ENCODE results near the gene ENPEP.
"Not testable (repeated sequence)": the region's sequence is repeated elsewhere in the genome, so short reads cannot be mapped to it uniquely, and the experiment has no call there.

Gene ENPEP

DNA sequence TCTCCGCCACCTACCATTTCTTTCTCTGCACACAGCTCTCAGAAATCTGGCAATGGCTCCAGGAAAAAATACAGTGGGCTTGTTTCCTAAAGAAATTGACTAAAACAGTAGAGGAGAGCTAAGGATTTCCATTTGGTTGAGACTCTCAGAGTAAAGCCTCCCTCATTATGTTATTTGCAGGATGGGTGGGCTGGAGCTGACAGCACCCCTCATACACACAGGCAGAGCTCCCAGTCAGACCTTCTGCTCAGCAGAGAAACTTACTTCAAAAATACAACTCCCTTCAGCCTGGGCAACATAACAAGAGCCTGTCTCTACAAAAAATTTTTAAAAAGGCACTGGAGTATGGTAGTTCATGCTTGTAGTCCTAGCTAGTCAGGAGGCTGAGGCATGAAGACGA is 44.9 kb downstream of the ENPEP start:
- no peak for DNase-seq (ENCODE audit: low spot score)

DNA sequence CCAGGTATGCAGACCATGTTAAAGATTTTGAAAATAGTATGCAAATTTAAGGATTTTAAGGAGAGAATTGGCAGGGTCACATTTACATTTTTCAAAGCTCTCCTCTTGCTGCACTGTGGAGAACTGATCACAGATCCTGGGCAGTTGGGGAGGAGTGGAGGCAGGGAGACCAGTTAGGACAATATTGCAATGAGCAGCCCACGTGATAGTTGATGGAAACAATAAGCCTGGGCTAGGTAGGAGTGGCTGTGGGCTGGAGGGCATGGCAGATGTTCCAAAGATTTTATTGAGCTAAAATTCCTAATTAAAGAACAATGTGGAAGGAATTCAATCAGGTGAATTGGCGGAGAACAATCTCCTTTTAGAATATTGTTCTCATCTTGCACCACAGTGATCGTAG is 50.6 kb downstream of the ENPEP start:
- no peak for DNase-seq (ENCODE audit: low spot score)

DNA sequence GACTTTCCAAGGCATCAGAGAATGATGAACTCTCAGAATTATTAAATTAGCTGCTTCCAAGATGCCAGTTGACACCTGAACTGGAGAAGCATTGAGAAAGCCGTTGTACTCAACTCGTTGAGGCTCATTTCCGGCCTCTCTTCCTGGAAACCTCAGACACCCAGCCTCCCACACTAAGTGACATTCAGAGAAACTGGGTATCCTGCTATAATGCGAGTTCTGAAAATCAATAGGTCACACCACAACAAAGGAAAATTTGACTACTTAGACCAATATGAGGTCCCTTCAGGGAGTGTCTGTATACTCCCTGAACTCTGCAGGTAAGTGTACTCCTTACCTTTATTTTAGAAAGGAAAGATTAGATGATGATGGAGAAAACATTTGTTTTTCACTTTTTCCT is 51.2 kb downstream of the ENPEP start:
- DNase-seq (ENCODE audit: low spot score), result no peak

DNA sequence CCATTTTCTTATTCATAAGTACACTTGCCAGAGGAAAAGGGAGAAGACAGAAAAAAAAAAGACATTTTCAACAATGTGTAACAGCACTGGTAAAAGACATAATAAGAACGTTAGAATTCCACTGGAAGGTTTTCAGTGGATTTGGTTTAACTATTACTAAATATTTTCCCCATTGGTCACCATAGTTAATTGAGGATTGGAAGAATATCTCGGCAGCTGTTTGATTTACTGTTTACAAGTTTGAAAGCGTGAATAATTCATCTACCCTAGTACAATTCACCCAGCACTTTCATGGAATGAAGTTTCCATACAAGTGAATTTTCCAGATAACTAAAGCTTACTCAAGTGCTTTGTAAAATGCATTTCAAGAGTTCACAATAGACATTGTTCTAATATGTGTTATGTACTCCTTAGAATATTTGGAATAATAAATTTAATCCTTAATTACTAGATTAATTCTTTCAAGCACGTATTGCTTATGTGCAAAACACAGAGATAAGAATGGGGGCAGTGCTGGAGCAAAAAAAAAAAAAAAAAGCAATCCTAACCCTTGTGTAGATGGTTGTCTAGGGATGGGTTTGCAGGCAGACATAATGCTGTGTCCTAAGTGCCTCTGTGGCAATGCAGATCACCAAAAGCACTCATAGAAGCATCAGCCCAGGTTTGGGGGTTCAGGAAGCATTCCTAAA is 57.1 kb downstream of the ENPEP start:
- DNase-seq (ENCODE audit: low spot score), result no peak

DNA sequence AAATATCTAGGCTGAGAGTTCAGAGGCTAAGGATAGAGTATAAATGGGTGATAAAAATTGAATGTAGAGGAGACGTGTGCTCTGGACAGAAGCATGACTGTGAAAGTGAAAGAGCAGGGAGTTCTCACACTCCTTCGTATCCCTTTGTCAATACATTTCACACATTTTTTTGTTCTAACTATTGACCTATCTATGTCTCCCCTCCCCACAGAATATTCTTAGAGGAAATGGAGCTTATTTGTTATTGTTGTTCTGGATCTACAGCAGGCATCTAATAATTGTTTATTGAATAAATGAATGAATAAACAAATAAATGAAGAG is 57.6 kb downstream of the ENPEP start:
- DNase-seq (ENCODE audit: low spot score), result no peak

DNA sequence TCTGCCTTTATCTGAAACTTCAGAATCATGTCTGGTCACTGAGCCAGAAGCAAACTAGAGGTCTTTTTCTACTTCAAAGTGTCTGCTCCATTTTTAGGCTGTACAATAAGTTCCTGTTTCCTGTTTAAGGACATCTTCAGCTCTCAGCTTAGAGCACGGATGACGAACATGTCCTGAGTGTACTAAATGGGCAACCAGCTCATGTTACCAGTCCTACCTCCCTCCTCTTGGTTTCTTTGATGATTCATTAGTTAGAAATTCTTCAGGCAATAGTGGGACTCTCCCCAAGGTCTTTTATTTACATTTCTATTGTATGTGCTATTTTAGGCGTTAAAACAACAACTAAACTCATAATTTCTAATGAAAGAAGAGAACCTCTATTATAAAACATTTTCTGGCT is 58.0 kb downstream of the ENPEP start:
- DNase-seq (ENCODE audit: low spot score), result peak; percentile 87

DNA sequence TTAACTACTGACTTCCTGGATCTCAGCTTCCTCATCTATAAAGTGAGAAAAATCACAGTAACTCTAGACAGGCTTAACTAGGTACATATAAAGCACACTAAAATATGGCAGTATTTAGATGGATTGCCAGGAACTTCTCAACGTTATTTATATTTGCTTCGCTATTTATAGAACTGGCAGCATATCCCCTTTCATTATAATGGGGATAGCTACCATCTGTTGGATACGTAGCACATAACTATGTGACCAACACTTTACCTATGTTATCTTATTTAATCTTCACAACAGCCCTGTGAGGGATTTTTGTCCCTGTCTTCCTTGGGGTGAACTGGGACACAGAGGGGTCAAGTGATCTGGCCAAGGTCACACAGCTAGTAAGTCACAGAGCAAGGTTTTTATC is 64.6 kb downstream of the ENPEP start:
- DNase-seq (ENCODE audit: low spot score), result no peak

DNA sequence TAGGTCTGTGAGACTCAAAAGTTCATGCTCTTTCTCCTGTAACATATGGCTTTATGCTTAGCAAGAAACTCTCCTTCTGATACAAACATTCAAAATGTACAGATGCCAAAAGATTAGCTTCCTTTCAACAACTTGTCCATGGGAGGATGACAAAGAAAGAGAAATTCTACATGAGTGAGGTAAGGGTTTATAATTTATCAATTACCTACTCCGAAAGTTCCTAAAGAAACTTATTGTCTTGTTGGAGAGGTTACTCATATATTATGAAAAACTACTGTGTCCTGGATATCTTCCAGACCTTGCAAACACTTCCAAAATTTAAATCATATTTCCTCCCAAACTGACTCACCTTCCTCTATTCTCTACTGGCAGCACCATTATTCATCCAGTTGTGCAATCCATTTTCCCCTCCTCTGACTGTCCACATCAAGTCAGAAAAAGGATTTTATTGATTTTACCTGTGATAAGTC is 65.1 kb downstream of the ENPEP start:
- DNase-seq (ENCODE audit: low spot score), result no peak

DNA sequence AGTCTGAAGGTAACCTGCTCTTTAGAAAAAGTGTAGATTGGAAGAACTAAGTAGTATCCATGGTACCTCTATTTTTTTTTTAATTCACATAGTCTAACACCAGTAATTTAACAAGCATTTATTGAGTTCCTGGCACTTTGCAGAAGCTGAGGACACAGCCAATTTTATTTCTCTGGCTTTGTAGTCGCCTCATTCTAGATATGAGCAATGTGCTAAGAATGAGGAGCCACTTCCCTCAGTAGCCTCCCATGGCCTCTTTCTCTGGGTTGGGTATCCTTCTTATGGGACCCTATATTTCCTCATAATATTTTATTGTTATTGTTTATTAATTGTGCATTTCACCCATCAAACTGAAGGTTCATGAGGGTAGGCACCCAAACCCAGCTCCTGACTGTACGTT is 67.6 kb downstream of the ENPEP start:
- DNase-seq (ENCODE audit: low spot score), result no peak

DNA sequence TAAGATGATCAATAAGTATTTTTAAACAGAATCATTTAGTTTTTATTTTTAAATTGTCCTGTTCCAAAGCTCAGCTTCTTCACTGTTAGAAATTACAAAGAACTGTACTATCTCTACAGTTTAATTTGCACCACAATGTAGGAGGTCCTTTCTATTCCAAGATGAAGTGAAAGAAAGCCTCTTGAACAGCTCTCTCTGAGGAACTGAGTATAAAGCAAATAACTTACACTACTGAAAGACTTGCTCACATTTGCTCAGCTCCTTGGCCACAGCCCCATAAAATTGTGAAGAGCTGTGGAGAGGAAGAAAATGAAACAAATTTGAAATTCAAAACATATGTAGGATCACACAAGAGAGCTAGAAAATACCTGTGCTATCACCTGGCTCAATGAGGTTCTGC is 68.6 kb downstream of the ENPEP start:
- DNase-seq (ENCODE audit: low spot score), result no peak

DNA sequence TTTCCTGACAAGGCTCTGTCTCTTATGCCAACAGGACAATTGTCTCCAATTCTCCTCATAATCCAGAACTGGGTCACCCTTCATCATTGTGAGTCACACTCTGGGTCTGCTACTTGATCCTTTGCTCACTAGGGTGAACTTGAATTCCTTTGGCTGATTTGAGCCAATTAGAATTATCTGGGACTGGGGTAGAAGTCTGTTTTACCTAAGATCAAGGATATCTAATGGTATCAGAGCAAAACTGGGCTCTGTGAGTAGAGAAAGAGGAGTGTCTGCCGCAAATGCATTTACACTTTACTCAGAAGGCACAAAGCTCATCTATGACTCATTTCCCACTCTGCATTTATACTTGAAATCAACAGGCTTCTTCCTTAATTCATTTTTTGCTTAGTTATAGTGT is 74.3 kb downstream of the ENPEP start:
- no peak for DNase-seq (ENCODE audit: low spot score)

DNA sequence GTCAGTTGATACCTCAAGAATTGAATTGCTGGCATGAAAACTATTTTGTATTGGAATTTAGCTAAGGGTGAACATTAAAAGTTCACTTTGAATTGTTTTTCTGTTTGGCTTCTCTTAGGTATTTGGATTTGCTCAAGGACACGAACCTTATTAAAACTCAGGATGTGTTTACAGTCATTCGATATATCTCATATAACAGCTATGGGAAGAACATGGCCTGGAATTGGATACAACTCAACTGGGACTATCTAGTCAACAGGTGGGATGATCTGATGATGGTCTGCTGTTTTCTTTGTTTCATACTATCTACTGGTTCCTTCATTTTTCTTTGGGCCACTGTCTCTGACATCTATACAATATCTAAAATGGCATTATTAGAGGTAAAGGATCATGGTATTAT is 77.2 kb downstream of the ENPEP start:
- DNase-seq (ENCODE audit: low spot score), result no peak

DNA sequence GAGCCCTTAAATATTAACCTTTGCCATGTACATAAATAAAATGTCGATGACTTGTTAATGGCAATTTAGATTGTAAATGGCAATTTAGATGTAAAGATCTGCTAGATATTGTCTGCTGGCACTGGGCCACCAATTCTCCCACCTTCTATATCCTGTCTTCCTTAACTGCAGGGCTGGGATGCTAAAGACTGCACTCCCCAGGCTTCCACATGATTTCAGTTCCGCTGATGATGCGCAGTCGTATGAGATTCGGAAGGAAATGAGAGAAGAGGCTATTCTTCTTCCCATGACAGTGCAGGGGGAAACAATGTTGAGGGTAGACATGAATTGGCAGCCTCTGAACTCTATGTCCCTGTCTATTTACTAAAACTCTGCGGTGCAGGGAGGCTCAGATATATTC is 91.3 kb downstream of the ENPEP start:
- DNase-seq (ENCODE audit: low spot score), result no peak

DNA sequence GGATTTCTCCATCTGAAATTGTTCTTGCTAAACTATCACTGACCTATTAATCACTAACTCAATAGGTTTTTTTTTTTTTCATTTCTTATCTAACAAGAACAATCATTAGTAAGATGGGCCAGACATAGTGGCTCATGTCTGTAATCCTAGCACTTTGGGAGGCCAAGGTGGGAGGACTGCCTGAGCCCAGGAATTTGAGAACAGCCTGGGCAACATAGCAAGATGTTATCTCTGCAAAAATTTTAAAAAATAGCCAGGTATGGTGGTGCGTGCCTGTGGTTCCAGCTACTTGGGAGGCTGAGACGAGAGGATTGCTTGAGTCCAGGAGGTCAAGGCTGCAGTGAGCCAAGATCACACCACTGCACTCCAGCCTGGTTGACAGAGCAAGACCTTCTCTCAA is 100.7 kb downstream of the ENPEP start:
- DNase-seq (ENCODE audit: low spot score), result not testable (repeated sequence)

DNA sequence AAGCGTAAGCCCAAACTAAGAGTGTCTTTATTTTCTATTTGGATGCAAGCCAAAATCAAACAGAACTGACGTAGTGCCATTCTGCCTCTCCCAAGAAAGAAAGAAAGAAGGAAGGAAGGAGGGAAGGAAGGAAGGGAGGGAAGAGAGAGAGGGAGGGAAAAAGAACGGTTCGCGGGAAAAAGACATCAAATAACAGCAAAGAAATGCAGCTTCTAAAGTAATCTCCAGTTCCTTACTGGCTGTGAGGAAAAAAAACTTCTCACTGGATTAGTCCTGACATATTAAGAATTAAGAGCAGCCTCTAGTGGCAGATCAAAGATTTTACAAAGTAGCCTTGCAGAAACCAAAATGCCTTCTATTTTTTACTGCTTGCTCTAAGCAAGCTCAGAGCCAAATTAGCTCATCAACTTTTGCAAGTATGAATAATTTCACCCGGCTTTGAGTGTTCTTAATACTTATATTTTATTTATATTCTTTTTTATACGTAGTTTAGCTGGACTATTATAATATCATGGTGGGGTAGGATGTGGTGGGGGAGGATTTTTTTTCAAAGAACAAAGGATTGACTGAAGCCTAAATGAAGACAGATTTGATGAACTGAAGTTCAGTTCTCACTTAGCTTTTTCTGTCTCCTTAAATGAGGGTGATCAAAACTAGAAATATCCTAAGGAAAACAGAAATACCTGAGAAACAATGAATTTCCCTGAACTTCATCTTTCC is 110.3 kb downstream of the ENPEP start:
- peak; percentile 91 for DNase-seq (ENCODE audit: low spot score)

DNA sequence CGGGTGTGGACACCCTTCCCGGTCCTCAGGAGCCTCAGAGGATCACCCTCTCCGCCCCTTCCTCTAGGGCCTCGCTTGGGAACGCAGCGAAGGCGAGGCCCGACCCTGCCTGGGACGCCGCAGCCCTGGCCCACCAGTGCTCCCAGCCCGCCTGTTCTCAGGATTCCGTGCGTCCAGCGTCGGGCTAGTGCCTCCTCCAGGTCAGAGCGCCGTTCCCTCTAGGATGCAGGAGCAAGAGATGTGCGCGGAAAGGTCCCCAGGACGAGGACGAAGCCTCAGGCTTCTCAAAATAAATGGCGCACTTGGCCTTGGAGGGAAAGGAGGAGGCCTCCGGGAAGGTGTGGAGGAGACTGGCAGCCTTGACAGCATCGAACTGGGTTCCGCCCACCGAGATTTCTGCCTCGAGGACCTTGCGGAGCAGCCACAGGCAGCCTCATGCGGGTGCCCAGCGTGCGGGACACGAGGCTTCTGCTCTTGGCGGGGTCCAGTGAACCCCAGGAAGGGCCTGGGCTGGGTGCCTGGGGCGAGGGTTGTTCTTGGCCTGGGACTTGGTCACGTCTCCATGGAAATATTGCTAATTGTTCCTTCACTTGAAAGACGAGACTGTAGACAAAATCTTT is 111.8 kb downstream of the ENPEP start:
- DNase-seq (ENCODE audit: low spot score), result no peak

DNA sequence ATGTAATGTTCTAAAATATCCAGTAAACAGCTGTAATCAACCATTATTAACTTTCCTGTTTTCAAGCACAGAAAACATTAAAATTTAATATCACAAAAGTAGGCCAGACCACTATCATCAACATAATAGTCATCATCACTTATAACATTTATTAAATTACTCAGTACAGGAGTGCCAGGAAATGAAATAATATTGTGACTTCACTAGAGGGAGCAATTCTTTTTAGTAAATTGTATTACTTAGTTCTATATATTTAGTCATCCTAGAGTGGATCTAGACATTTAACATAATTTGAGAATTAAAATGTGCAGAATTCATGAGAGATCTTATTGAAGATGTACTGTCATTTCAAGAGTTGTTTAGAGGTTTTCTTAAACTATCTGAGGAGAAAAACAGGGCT is 113.3 kb downstream of the ENPEP start:
- no peak for DNase-seq (ENCODE audit: low spot score)

DNA sequence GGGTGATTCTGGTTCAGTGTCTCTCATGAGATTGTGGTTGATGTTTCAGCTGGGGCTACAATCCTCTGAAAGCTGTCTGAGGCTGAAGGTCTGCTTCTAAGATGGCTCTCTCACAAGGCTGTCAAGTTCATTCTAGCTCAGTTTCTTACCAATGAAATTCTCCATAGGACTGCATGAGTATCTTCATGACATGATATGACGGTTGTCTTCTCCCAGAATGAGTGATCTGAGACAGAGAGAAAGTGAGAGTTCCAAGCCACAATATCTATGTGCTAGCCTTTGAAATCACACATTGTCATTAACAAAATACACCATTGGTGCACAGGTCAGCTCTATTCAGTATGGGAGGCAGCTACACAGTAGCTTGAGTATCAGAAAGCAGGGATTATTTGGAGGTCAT is 119.6 kb downstream of the ENPEP start:
- DNase-seq (ENCODE audit: low spot score), result no peak

DNA sequence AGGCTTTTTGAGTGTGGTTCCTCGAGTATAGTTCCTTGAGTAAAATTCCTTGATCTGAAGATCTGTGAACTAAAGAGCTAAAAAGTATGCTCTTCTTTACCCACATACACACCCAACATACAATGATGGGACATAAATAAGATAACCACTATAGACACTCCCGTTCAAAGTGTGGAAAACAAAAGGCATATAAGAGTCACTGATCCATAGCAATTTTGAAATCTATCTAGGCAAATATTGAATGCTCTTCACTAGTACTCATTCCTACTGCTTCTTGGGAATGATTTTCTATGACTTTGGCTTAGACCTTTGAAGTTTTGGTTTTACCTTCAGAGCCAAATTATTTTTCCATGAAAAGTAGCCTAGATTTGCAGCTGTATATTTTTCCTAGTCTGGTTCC is 120.5 kb downstream of the ENPEP start:
- no peak for DNase-seq (ENCODE audit: low spot score)

DNA sequence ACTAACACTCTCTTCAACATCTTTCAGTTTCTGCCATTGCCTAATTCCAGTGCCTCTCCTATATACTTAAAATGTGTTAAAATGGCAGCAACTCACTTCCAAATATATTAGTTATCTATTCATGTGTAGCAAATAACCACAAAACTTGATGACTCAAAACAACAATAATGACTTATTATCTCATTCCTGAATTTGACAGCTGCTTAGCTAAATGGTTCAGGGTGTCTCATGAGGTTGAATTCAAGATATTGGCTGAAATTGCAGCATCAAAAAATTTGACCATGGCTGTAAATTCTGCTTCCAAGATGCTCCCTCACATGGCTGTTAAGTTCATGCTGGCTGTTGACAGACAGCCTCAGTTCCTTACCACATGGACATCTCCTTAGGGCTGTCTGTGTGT is 121.6 kb downstream of the ENPEP start:
- DNase-seq (ENCODE audit: low spot score), result no peak

DNA sequence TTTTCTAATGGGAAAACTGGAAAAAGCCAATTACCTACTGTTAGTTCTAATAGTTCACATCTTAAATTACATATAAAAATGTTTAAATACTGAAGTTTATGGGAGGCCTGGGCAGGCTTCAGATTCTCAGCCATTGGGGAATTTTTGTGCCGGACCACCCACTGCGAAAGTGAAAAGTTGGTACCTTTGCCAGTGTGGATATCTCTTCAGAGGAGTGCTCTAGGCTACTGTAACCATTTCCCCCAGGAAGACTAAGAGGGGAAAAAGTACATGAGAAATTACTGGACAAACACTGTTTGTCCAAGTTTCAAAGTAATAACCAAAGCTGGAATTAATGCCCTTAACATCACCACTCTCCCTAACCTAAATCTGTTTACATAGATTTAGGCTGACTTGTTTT is 126.1 kb downstream of the ENPEP start:
- DNase-seq (ENCODE audit: low spot score), result no peak

DNA sequence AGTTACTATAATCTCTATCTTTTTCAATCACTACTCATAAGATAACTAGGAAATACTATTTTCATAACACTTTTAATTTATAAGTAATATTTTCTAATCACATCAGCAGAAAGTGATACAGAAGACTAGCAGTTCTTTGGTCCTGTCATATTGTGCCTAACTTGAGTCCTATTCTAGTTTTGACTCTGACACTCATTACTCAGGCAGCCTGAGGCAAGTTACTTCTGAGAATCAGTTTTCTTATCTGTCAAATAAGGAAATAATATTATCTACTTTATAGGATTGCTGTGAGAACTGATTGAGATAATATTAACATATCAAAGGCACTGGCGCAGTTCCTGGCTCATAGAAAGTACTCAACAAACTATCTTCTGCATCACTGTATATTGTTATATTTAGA is 129.1 kb downstream of the ENPEP start:
- DNase-seq (ENCODE audit: low spot score), result no peak

DNA sequence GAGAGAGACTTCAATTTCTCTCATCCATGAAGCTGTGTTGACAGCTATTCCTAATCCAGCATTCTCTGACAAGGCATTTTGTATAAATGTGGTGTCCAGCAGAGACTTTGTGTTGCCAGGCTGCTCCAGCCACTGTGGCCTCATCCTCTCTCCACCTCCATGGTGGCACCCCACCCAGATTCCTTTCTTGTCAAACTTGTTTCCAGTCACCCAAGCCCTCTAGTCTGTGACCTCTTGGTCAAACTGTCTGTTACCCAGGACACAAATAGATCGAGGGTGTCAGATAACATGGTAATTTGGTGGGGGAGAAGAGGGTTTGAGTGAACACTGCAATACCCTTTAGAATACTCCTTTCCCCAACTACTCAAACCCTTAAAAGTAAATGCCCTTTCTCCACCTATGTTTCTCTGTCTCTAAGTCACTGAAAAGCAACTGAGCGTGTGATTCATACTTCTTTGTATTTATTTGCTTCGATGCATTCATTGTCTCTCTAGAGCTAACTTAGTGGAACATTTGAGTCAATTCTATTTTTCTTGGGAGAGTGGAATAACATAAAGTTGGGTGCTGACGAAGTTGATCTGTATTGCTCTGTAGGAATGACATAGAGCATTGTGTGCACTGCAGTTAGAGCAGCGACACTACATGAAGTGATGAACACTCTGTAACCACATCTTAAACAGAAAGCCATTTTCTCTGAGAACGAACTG is 133.2 kb downstream of the ENPEP start:
- DNase-seq (ENCODE audit: low spot score), result no peak

Data from COLO829 (cell line).